GM13977 (cell line): ENCODE results near the gene MAP3K4.

Experiments
- DNase-seq: peaks from one replicate; pipeline ENCODE4 v3.0.0; 2012; ENCODE audit warnings: low spot score
- in situ Hi-C: fragments of 300-500 bp; cut with MboI; formaldehyde crosslinking; loops from one replicate; pipeline ENCODE4 v1.12.0; 2022; ENCODE audit warnings: low sequenced_read_pairs, low pct_unique_long_range_greater_than_20kb, mixed read lengths, inconsistent platforms; ENCODE audit not compliant: unreplicated experiment
- TF ChIP-seq, protein P1 (sequence below): IDR thresholded peaks from 2 replicates; pipeline ENCODE4 v1.5.1; 2012; ENCODE audit warnings: mild to moderate bottlenecking, control low read depth; ENCODE audit not compliant: insufficient read depth; ENCODE audit errors: extremely low read depth, missing control alignments

The MAP3K4 gene

DNA sequence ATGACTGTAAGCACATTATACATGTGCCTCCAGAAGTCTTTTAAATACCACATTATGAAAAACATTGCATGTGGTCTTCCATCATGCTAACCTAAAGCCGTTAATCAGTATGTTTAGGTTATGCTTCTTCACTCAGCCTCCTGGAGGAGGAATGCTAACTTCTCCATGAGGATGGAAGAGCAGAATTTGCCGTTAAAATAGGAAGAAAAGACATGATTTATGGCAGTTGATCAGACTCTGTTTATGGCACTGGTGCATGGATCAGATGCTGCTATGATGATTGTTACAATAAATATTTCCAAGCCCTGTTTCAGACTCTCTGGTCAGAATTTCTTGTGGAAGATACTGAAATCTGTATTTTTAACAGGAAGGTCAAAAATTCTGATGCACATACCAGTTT is 31.7 kb downstream of the MAP3K4 start:
- in situ Hi-C loops: no loop called here
- TF ChIP-seq, protein P1, sequence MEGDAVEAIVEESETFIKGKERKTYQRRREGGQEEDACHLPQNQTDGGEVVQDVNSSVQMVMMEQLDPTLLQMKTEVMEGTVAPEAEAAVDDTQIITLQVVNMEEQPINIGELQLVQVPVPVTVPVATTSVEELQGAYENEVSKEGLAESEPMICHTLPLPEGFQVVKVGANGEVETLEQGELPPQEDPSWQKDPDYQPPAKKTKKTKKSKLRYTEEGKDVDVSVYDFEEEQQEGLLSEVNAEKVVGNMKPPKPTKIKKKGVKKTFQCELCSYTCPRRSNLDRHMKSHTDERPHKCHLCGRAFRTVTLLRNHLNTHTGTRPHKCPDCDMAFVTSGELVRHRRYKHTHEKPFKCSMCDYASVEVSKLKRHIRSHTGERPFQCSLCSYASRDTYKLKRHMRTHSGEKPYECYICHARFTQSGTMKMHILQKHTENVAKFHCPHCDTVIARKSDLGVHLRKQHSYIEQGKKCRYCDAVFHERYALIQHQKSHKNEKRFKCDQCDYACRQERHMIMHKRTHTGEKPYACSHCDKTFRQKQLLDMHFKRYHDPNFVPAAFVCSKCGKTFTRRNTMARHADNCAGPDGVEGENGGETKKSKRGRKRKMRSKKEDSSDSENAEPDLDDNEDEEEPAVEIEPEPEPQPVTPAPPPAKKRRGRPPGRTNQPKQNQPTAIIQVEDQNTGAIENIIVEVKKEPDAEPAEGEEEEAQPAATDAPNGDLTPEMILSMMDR: no peak

DNA sequence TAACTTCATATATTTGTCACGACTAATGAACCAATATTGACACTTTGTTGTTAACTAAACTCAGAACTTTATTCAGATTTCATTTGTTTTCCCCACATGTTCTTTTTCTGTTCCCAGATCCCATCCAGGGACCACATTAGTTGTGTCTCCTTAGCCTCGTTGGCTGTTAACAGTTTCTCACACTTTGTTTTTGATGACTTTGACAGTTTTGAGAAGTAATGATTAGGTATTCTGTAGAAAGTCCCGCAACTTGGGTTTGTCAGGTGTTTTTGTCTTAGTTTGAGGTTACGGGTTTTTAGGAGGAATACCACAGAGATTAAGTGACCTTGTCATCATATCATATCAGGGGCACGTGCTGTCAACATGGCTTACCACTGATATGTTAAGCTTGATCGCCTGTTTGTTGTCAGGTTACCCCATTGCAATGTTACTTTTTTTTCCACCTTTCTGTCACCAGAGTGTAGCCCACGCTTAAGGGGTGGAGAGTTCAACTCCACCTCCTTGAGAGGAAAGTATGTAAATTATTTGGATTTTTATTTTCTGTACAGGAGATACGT is 32.9 kb downstream of the MAP3K4 start:
- TF ChIP-seq, protein P1: no peak
- DNase-seq: no peak
- in situ Hi-C loops: no loop called here

More for the DNA sequence above, 31.7 kb downstream of the MAP3K4 start:
- DNase-seq: no peak

DNA sequence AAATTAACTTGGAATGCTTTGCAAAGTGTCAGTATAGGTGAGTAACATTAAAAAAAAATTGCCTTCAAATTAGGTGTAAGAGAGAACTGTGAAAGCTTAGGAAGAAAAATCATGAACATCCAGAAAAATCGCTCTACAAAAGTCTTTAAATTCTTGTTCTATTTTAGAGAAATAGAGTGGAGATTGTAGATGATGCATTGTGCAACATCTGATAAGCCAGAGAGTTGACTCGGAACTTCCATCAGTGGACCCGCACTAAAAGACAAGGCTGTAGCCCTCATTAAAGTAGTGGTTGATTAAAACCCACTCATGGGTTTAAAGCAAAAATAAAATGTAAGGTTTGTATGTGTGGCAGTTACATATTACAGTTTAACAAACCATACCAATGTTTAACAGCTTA is 35.8 kb downstream of the MAP3K4 start:
- TF ChIP-seq, protein P1: no peak
- DNase-seq: no peak
- in situ Hi-C loops: no loop called here

DNA sequence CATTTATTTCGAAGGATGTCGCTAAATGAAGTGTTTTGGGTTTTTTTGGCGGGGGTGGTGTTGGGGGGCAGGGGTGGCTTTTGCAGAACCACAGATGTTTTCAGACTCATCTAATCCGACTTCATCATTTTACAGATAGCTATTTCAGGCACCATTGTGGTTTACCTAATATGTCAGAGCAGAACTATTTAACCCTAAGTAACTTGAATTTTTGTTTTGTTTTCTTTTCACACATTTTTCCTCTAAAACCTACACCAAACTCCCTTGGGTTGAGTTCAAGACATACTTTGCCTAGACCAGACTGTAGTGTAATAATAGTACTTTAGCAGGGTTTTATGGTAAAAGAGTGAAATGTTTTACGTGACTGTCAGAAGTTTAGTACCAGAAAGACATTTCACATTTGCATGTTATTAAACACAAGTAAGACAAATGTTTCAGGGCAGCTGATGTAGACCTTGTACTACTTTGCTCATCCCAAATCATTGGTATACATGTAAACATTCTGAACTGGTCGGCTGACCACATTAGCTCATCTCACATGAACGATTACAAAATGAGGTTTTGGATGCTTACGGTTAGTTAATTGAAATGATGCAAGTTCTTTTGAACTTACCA is 37.7 kb downstream of the MAP3K4 start:
- in situ Hi-C loops: no loop called here
- TF ChIP-seq, protein P1: no peak
- peak; percentile 48 for DNase-seq

DNA sequence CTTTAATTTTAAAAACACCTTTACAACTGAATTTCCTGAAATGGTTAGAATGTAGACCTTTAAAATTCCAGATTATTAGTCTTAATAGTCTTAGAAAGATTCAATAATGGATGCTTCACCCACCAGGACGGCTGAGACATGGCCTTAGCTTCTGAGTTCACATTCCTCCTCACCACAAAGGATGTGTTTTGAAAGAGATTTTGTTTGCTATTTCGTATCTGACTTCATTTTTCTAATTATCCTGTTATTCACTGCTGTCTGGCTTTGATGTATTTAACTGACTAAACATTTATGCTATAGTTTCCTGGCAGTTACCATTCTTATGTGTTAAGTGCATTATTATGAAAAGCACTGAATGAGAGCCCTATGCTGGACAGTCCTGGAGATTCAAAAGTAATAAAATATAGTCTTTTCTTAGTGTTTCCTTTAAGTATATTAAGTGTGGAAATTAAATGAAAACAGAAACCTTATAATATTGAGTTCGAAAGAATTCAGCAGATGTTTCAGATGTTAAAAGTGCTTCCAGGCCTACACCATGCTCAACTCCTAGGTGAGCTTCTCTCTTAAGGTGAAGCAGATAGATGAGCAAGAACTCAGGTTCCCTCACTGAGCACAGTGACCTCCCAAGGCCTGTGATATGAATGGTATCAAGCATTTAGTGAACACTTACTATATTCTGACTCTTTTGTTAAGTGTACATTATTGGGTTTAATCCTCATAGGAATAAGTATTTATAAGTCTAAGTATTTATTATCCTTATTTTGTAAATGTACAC is 40.3 kb downstream of the MAP3K4 start:
- in situ Hi-C loops: no loop called here
- no peak for DNase-seq
- TF ChIP-seq, protein P1: no peak

DNA sequence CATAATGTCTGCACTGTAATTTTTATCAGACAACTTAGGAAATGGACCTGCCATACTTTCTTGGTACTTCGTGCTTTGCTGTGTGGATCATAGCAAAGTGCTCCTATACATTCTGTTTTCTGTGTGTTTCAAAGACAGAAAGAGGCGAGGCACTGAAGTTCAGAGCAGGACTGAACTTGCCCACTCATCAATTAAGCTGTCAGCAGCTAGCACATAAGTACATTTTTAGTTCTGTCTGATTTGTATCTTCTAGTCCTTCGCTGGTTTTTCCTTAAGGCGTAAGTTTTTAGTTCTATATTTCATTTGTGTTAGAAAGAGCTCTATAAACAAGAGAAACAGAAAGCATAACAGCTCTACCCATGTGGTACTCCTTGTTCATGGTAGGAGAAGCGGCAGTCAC is 42.1 kb downstream of the MAP3K4 start:
- no peak for DNase-seq
- in situ Hi-C loops: no loop called here
- TF ChIP-seq, protein P1: no peak
